Testis (tissue), 3 donors: Measurements from ENCODE around the gene DSTN. TPM values are rescaled to one million over a fixed set of nuclear protein-coding genes. Genes with fewer than 3 reads are reported as not detected.

Experiments used
- DNase-seq: peaks from one replicate; pipeline ENCODE4 v3.0.0-alpha.2; 2019
- H3K27ac ChIP-seq, 2 donors: fragments of 200-600 bp; sonication (generic); one replicate each; pipeline ENCODE4 v1.5.1; 2019
- H3K27me3 ChIP-seq: fragments of 200-600 bp; sonication (generic); one replicate; pipeline ENCODE4 v1.5.1; 2019
- H3K36me3 ChIP-seq: fragments of 200-600 bp; sonication (generic); one replicate; pipeline ENCODE4 v1.5.1; 2017; ENCODE audit warnings: low read depth; ENCODE audit errors: missing control alignments
- H3K4me1 ChIP-seq: fragments of 200-600 bp; sonication (generic); one replicate; pipeline ENCODE4 v1.5.1; 2019
- H3K4me3 ChIP-seq, 2 donors: fragments of 200-600 bp; sonication (generic); one replicate each; pipeline ENCODE4 v1.5.1; 2017 to 2019
- H3K9me3 ChIP-seq: fragments of 200-600 bp; sonication (generic); one replicate; pipeline ENCODE4 v1.5.1; 2017
- CTCF ChIP-seq, 3 experiments: fragments of 450-650 bp in 2 of 3; fragments of 200-600 bp in 1 of 3; sonication (generic) in 1 of 3; IDR thresholded peaks; one replicate each; pipeline ENCODE4 v1.5.1; 2016 to 2019; ENCODE audit warnings: antibody characterized with exemption in 3 of 3, mild to moderate bottlenecking in 2 of 3, moderate library complexity in 1 of 3
- POLR2A ChIP-seq: fragments of 450-650 bp; IDR thresholded peaks from one replicate; pipeline ENCODE4 v1.6.1; 2017; ENCODE audit warnings: antibody characterized with exemption, mild to moderate bottlenecking, moderate library complexity
- WGBS, 2 donors: methylation state at CpG; one replicate each; pipeline ENCODE4 v1.1.5; 2018; 5-methylcytosine and 5-hydroxymethylcytosine counted together
- intact Hi-C: fragments of 100-400 bp; cut with DNase I; formaldehyde crosslinking; loops from one replicate; pipeline ENCODE4 v1.15.1; 2023; ENCODE audit warnings: low total_unique reads
- polyA plus RNA-seq: library from polyadenylated mRNA; stranded (reverse); fragments of 350-450 nt; fragmentation: Illumina TruSeq; extraction: RNeasy Lipid Tissue Mini Kit (QIAGEN cat#74804); gene quantifications from one replicate; pipeline ENCODE4 v1.2.3, GENCODE V29; 2014; ENCODE audit warnings: low read depth, low replicate concordance; ENCODE audit not compliant: insufficient read depth
- total RNA-seq, 2 donors: library from RNA; depleted of rRNA; stranded (reverse); fragments of >200 nt; gene quantifications; one replicate each; pipeline ENCODE4 v1.2.3, GENCODE V29; 2016

Gene DSTN
- total and polyA plus RNA-seq, 3 donors from 2014 or later = 121 to 301 (median 148) TPM

DNA sequence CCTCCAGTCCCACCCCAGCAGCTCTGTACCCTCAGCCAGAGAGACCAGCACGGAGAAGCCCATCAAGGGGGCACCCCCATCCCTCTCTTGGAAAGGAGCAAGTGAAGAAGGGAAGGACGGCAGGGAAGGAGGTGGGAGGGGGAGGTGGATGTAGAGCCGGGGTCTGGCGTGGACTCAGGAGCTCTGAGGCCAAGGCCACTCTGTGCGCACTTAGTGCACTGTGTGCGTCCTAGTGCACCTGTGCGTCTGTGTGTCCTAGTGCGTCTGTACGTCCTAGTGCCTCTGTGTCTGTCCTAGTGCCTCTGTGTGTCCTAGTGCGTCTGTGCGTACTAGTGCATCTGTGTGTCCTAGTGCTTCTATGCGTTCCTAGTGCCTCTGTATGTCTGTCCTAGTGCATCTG, 54.2 kb downstream of the DSTN start:
- 87 to 88% methylated on average over 12 of the region's 12 CpGs for WGBS, 2 donors
- TF ChIP-seq CTCF (IDR thresholded peaks at IDR 0.05) (no peak), POLR2A (no peak)
- Histone ChIP-seq H3K27ac (no peak overlapping the region), H3K27me3 (no peaks in the 10 kb centered on the region), H3K4me1 (no peaks in the 10 kb centered on the region), H3K36me3 (no peaks in the 10 kb centered on the region), H3K4me3 (no peak overlapping the region), H3K9me3 (no peaks in the 10 kb centered on the region)
- intact Hi-C loops = no loop called here
- no peak for DNase-seq

- Histone ChIP-seq H3K36me3 (no peaks in the 10 kb centered on the region), H3K4me3 (no peak overlapping the region), H3K4me1 (no peaks in the 10 kb centered on the region), H3K27ac (no peak overlapping the region), H3K27me3 (no peaks in the 10 kb centered on the region), H3K9me3 (no peaks in the 10 kb centered on the region)
- intact Hi-C loops = no loop called here
- TF ChIP-seq CTCF (IDR thresholded peaks at IDR 0.05) = no peak
- TF ChIP-seq POLR2A = no peak
- no peak for DNase-seq
- 80 to 87% methylated on average over 8 to 15 of the region's 15 CpGs for WGBS, 2 donors
Measured at GRCh38 chr20:17624551-17625245, 54.8 kb downstream of the DSTN start.

- intact Hi-C loops = no loop called here
- Histone ChIP-seq H3K9me3 (no peaks in the 10 kb centered on the region), H3K27ac (no peak overlapping the region), H3K36me3 (no peaks in the 10 kb centered on the region), H3K27me3 (no peaks in the 10 kb centered on the region), H3K4me1 (no peaks in the 10 kb centered on the region), H3K4me3 (no peak overlapping the region)
- no peak for DNase-seq
- 86 to 93% methylated on average over 6 to 27 of the region's 27 CpGs for WGBS, 2 donors
- TF ChIP-seq POLR2A = no peak
- no peak for TF ChIP-seq CTCF (IDR thresholded peaks at IDR 0.05)
Measured at GRCh38 chr20:17625246-17626051, 55.6 kb downstream of the DSTN start.

DNA sequence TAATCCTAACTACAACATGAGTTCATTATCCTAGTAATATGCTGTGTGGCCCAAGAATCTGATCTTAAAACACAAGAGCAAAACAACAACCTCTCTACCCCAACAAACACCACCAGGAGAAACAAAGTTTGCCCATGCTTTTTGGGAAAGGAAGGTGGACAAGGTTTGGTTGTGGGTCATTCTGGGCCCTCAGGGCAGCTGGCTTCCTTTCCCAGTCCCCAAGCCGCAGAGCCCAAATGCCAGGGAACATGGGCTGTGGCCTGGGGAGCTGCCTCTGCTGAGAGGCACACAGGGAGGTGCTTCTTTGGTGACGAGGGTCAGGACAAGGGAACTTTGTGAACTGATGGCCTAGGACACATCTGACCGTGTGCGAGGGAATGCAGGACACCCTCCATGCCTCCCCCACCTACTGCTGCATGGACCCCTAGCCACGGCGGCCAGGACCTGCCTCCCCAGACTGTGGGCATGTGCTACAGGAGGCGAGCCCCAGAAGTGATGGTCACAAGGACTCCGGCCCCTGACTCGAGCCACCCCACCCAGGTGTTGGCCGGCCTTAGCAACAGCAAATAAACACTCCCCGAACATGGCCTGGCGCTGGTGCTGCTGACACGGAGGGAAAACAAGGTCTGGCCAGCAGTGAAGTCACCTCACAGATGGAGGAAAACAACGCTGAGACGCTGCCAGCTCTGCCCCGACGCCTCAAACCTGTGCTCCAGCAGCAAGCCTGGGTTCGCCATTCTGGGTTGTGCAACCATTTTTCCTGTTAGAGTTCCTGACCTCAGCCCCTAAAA, 56.5 kb downstream of the DSTN start:
- TF ChIP-seq CTCF (IDR thresholded peaks at IDR 0.05) (no peak), POLR2A (no peak)
- WGBS, 2 donors = 91% methylated on average over 8 to 18 of the region's 18 CpGs
- Histone ChIP-seq H3K4me1 (no peaks in the 10 kb centered on the region), H3K27ac (no peak overlapping the region), H3K36me3 (no peaks in the 10 kb centered on the region), H3K9me3 (no peaks in the 10 kb centered on the region), H3K4me3 (no peak overlapping the region), H3K27me3 (no peaks in the 10 kb centered on the region)
- DNase-seq = no peak
- intact Hi-C loops = no loop called here
